ENCODE data around the gene SLC7A1. TPM values are rescaled to one million over a fixed set of nuclear protein-coding genes. Genes with fewer than 3 reads are reported as not detected.

The SLC7A1 gene
- total RNA-seq, 2 donors from 2014 or later, result 191 to 193 TPM

DNA sequence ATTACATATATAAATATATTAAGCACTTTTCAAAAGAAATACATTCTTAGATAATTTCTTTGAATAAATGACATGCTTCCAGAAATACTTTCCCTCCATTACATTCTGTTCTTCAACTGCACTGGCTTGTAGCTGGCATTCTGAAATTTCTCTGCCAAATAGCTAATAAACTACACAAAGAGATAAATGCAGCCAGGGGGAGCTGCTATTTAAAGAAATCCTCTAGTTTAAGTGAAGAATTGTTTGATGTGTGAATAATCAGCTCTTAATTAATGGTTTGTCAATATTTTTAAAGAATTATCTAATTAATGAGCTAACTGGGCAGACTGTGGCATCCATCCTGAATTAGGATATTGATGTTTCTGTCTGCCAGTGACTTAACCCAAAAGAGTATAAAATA is 30.7 kb downstream of the SLC7A1 start:
- H3K27ac Mint-ChIP-seq, result no peak overlapping the region
- DNase-seq (no peak), ATAC-seq (replicated peaks in 1 of 2) (no peak)
- peaks cover 55% of the 10 kb centered on the region for H3K4me1 Mint-ChIP-seq (ENCODE audit: low read depth)
- H3K4me3 Mint-ChIP-seq, result no peak overlapping the region
- no peaks in the 10 kb centered on the region for H3K27me3 Mint-ChIP-seq (ENCODE audit: low read depth)
- H3K9me3 Mint-ChIP-seq, result no peaks in the 10 kb centered on the region
- H3K36me3 Mint-ChIP-seq (ENCODE audit: insufficient read depth in 2 of 2), result peaks cover 0 to 4% of the 10 kb centered on the region in 2 donors

DNA sequence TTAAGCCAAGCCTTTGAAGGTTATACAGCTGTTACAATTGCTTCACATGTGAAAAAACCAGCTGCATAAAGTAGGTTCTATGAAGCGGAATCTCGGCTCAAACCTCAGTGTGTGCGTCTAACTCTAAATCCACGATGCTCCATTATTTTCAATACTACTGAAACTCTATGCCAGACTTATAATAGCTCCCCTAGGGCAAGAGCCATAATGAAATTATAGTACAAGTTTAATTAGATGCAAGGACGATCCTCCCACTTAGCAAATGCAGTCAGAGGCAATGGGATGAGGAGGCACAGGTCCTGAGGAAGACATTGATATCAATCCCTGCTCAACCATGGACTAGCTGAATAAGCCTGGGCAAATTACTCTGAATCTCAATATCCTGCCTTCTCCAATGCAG is 31.1 kb downstream of the SLC7A1 start:
- Mint-ChIP-seq H3K36me3 (ENCODE audit: insufficient read depth in 2 of 2) (peaks cover 0 to 6% of the 10 kb centered on the region in 2 donors), H3K9me3 (no peaks in the 10 kb centered on the region), H3K27me3 (ENCODE audit: low read depth) (no peaks in the 10 kb centered on the region), H3K4me3 (no peak overlapping the region), H3K4me1 (ENCODE audit: low read depth) (peaks cover 51% of the 10 kb centered on the region), H3K27ac (no peak overlapping the region)
- ATAC-seq (replicated peaks in 1 of 2) (no peak), DNase-seq (no peak)

DNA sequence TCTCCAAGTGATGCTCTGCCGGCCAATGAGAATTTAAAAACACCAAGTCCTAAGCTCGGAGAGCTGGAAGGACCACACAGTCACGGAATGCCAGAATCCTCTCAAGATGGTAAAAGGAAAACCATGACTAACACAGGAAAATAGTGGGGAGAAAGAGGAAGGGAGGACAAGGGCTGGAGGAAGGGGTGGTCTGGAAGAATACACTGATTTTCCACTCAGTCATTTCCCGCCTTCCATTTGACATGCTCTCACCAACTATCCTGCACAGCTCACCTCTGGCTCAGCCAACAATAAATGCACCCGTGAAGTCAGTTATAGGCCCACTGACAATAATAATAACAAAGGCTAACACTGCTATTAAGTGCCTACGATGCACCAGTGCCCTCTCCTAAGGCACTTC is 31.5 kb downstream of the SLC7A1 start:
- no peaks in the 10 kb centered on the region for H3K27me3 Mint-ChIP-seq (ENCODE audit: low read depth)
- DNase-seq, result no peak
- H3K36me3 Mint-ChIP-seq (ENCODE audit: insufficient read depth in 2 of 2), result peaks cover 0 to 6% of the 10 kb centered on the region in 2 donors
- H3K4me1 Mint-ChIP-seq (ENCODE audit: low read depth), result peaks cover 51% of the 10 kb centered on the region
- no peak for ATAC-seq (replicated peaks in 1 of 2)
- no peaks in the 10 kb centered on the region for H3K9me3 Mint-ChIP-seq
- no peak overlapping the region for H3K27ac Mint-ChIP-seq
- H3K4me3 Mint-ChIP-seq, result no peak overlapping the region

DNA sequence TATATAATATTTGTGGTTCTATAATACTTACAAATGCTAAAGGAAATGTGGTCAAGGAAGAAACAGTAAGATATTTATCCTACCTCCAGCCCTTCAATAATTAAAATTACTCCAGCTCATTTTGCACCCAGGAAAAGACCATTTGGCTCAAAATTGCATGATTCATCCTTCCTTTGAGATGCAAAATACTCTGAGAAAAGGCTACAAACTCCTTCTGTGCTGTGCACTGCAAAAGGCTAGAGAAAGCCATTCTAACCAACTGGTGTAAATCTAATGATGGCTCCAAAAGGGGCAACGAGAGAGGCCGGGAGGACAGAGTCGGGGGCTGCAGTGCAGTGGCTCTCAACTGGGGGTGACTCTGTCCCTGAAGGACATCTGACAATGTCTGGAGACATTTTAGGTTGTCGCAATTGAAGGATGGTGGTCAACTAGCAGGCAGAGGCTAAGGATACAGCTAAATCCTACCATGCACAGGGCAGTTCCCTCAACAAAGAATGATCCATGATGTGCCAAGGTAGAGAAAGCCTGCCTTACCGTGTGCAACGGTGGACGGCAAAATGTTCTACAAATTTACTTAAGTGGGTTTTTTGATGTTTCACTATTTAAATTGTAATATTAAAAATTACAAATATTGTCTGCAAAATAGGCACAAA is 32.6 kb downstream of the SLC7A1 start:
- Mint-ChIP-seq H3K36me3 (ENCODE audit: insufficient read depth in 2 of 2) (peaks cover 0 to 3% of the 10 kb centered on the region in 2 donors), H3K27ac (no peak overlapping the region), H3K27me3 (ENCODE audit: low read depth) (no peaks in the 10 kb centered on the region), H3K4me3 (no peak overlapping the region), H3K9me3 (no peaks in the 10 kb centered on the region), H3K4me1 (ENCODE audit: low read depth) (peaks cover 42% of the 10 kb centered on the region)
- no peak for DNase-seq
- no peak for ATAC-seq (replicated peaks in 1 of 2)

DNA sequence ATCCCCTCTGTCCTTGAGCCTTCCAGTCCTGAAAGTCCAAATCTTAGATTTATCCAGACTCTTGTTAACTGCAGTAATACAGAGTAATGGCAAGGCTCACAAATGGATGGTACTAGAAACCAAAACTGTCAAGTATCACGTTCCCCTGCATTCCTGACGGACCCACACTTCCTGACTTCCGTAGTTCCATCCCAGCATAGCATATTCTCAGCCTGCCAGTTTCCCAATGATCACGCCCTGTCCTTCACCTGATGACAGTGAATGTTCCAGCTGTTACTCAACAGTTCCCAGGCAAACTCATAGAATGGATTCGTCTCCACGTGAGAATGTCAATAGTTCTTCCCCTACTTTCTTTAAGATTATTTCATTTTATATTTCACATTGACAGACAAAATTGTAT is 33.6 kb downstream of the SLC7A1 start:
- no peak overlapping the region for H3K27ac Mint-ChIP-seq

DNA sequence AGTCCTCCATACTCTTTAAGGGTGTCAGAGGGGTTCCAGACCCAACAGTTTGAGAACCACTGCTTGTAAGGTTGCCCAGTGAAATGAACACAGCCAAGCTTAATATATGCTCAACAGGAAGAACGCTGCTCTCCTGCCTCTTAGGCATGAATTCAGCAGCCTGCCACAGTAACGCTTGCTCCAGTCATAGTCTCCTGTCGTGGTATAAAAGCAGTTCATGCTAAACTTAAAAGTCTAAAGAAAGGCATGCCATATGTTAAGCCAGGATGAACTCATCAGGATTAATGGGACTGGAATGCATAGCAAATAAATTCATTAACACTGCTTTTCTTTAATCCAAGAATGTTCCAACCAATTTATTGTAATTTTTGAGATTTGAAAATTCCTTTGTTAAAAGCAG is 38.7 kb downstream of the SLC7A1 start:
- Mint-ChIP-seq H3K4me1 (ENCODE audit: low read depth) (peaks cover 3% of the 10 kb centered on the region), H3K27me3 (ENCODE audit: low read depth) (no peaks in the 10 kb centered on the region), H3K36me3 (ENCODE audit: insufficient read depth in 2 of 2) (peaks cover 7 to 26% of the 10 kb centered on the region in 2 donors), H3K27ac (no peak overlapping the region), H3K9me3 (no peaks in the 10 kb centered on the region), H3K4me3 (no peak overlapping the region)
- DNase-seq (no peak), ATAC-seq (replicated peaks in 1 of 2) (no peak)

More for the DNA sequence above, 33.6 kb downstream of the SLC7A1 start:
- no peaks in the 10 kb centered on the region for H3K27me3 Mint-ChIP-seq (ENCODE audit: low read depth)
- peaks cover 41% of the 10 kb centered on the region for H3K4me1 Mint-ChIP-seq (ENCODE audit: low read depth)
- no peak for ATAC-seq (replicated peaks in 1 of 2)
- peaks cover 0 to 7% of the 10 kb centered on the region in 2 donors for H3K36me3 Mint-ChIP-seq (ENCODE audit: insufficient read depth in 2 of 2)
- DNase-seq, result no peak
- H3K9me3 Mint-ChIP-seq, result no peaks in the 10 kb centered on the region
- no peak overlapping the region for H3K4me3 Mint-ChIP-seq

DNA sequence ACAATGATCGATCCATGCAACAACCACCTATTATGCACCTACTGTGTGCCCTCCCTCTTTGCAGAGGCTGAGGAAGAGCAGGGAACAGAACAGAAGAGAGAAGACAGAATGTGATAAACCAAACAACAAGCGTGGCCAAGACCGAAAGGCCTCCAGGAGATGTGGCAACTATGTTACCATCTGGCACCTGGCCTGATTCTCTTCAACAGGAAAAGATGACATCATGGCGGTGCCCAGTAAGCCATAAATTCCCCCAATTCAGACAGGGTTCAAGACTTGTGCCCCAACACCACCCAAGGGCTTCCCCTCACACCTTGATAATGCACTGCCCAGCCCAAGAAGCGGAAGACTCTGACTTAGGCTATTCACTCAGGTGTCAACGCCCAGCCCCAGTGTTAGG is 44.3 kb downstream of the SLC7A1 start:
- Mint-ChIP-seq H3K36me3 (ENCODE audit: insufficient read depth in 2 of 2) (peaks cover 15 to 39% of the 10 kb centered on the region in 2 donors), H3K4me1 (ENCODE audit: low read depth) (peaks cover 11% of the 10 kb centered on the region), H3K27ac (peak overlapping the region; percentile 11)

DNA sequence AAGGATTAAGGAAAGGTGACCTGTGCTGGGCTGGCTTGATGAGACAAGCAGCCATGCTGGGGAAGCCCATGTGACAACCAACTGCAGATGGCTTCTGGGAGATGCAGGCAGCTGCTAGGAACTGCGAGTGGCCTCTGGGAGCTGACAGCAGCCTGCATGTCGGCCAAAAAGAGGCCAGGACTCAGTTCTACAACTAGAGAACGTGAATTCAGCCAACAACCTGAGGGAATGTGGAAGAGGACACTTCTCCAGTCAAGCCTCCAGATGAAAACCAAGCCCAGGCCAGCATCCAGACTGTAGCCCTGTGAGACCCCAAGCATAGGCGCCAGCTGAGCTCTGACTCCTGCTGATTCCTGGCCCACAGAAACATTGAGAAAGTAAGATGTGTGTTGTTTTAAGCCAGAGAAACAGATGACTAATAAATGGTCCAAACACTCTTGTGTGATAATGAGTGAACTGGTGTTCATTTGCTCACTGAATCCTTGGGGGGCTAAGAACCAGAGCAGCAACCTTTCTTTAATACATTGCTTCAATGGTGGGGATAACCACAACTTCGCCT is 45.0 kb downstream of the SLC7A1 start:
- H3K36me3 Mint-ChIP-seq (ENCODE audit: insufficient read depth in 2 of 2), result peaks cover 15 to 44% of the 10 kb centered on the region in 2 donors
- H3K4me1 Mint-ChIP-seq (ENCODE audit: low read depth), result peaks cover 18% of the 10 kb centered on the region
- DNase-seq (no peak), ATAC-seq (replicated peaks in 1 of 2) (no peak)
- no peaks in the 10 kb centered on the region for H3K9me3 Mint-ChIP-seq
- H3K4me3 Mint-ChIP-seq, result no peak overlapping the region
- peak overlapping the region; percentile 11 for H3K27ac Mint-ChIP-seq
- no peaks in the 10 kb centered on the region for H3K27me3 Mint-ChIP-seq (ENCODE audit: low read depth)

More for the DNA sequence above, 44.3 kb downstream of the SLC7A1 start:
- no peak for ATAC-seq (replicated peaks in 1 of 2)
- Mint-ChIP-seq H3K4me3 (no peak overlapping the region), H3K27me3 (ENCODE audit: low read depth) (no peaks in the 10 kb centered on the region), H3K9me3 (no peaks in the 10 kb centered on the region)
- no peak for DNase-seq

DNA sequence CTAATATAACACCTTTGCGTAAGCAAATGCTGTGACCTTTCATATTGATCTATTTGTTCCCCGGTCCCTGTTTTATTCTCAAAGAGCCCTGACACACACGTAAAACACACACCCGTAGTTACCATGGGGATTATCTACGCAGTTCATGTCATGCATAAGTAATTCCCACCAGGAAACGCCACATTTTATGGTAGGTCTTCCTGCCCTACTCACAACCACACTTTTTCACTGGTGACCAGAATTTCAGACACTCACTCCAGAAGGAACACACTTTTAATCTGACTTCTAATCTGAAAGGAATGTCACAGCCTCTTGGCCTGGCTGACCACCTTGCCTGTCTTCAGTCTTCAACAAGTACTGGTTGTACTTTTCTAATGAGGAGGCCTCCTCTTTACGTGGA is 46.8 kb downstream of the SLC7A1 start:
- no peak overlapping the region for H3K4me3 Mint-ChIP-seq
- no peaks in the 10 kb centered on the region for H3K9me3 Mint-ChIP-seq
- peaks cover 36% of the 10 kb centered on the region for H3K4me1 Mint-ChIP-seq (ENCODE audit: low read depth)
- H3K27ac Mint-ChIP-seq, result no peak overlapping the region
- ATAC-seq (replicated peaks in 1 of 2), result no peak
- H3K36me3 Mint-ChIP-seq (ENCODE audit: insufficient read depth in 2 of 2), result peaks cover 13 to 39% of the 10 kb centered on the region in 2 donors
- DNase-seq, result no peak
- no peaks in the 10 kb centered on the region for H3K27me3 Mint-ChIP-seq (ENCODE audit: low read depth)

DNA sequence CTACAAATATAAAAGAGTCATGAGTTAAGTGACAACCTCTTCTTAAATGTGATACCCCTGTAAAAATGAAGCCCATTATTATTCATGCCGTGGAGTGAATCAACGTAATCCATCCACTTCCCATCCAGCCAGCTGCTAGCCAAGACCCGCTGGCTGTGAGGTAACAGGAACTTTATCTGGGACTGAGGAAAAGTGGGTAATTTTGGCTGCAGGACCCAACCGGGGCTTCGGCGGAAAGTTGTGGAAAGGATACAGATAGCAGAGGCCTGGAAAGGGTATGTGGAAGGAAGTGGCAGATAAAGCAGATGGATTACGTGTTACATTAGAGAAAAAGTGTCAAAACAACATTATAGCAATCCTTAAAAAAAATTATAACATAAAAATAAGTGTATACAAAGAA is 48.3 kb downstream of the SLC7A1 start:
- Mint-ChIP-seq H3K27ac (no peak overlapping the region), H3K36me3 (ENCODE audit: insufficient read depth in 2 of 2) (peaks cover 11 to 29% of the 10 kb centered on the region in 2 donors), H3K4me1 (ENCODE audit: low read depth) (peaks cover 52% of the 10 kb centered on the region), H3K27me3 (ENCODE audit: low read depth) (no peaks in the 10 kb centered on the region), H3K9me3 (no peaks in the 10 kb centered on the region), H3K4me3 (no peak overlapping the region)
- ATAC-seq (replicated peaks in 1 of 2), result no peak
- DNase-seq, result no peak

DNA sequence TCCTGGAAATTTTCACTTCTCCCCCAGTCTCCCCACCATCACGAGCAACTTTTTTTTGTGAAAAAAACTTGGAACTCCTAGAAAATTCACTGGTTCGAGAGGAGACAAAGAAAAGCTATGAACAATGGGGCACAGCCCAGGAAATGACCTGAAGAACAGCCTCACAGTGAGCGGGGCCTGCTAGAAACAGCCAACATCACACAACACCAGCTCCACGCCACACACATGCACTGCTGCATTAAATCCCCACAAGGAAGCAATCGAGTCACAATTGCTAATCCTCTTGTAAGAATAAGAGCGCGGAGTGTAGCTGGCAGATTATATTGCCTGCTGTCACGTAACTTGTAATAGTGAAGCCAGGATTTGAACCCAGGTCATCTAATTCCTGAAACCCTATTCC is 48.8 kb downstream of the SLC7A1 start:
- Mint-ChIP-seq H3K36me3 (ENCODE audit: insufficient read depth in 2 of 2) (peaks cover 7 to 27% of the 10 kb centered on the region in 2 donors), H3K9me3 (no peaks in the 10 kb centered on the region), H3K27me3 (ENCODE audit: low read depth) (no peaks in the 10 kb centered on the region), H3K4me1 (ENCODE audit: low read depth) (peaks cover 55% of the 10 kb centered on the region), H3K4me3 (no peak overlapping the region), H3K27ac (no peak overlapping the region)
- no peak for ATAC-seq (replicated peaks in 1 of 2)
- DNase-seq, result no peak

DNA sequence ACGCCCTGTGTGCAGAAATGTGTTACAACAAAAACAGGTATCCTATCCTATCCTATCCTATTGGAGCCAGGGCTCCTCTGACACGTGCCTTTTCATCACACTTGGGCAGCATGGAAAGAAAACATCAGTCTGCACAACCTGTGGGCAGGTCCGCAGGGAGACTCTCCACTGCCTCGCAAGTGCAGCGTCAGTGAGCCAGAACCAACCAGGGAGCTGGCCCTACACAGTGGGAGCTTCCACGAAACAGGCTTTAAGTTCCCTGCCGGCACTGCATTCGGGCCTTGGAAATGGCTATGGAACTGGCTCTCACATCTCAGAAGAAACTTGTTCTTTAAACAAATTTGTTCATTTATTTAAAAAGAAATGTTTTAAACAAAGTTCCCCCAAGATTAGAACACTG is 49.5 kb downstream of the SLC7A1 start:
- no peak for ATAC-seq (replicated peaks in 1 of 2)
- H3K4me3 Mint-ChIP-seq, result no peak overlapping the region
- DNase-seq, result no peak
- H3K9me3 Mint-ChIP-seq, result no peaks in the 10 kb centered on the region
- H3K27ac Mint-ChIP-seq, result no peak overlapping the region
- peaks cover 7 to 28% of the 10 kb centered on the region in 2 donors for H3K36me3 Mint-ChIP-seq (ENCODE audit: insufficient read depth in 2 of 2)
- peaks cover 58% of the 10 kb centered on the region for H3K4me1 Mint-ChIP-seq (ENCODE audit: low read depth)
- no peaks in the 10 kb centered on the region for H3K27me3 Mint-ChIP-seq (ENCODE audit: low read depth)

DNA sequence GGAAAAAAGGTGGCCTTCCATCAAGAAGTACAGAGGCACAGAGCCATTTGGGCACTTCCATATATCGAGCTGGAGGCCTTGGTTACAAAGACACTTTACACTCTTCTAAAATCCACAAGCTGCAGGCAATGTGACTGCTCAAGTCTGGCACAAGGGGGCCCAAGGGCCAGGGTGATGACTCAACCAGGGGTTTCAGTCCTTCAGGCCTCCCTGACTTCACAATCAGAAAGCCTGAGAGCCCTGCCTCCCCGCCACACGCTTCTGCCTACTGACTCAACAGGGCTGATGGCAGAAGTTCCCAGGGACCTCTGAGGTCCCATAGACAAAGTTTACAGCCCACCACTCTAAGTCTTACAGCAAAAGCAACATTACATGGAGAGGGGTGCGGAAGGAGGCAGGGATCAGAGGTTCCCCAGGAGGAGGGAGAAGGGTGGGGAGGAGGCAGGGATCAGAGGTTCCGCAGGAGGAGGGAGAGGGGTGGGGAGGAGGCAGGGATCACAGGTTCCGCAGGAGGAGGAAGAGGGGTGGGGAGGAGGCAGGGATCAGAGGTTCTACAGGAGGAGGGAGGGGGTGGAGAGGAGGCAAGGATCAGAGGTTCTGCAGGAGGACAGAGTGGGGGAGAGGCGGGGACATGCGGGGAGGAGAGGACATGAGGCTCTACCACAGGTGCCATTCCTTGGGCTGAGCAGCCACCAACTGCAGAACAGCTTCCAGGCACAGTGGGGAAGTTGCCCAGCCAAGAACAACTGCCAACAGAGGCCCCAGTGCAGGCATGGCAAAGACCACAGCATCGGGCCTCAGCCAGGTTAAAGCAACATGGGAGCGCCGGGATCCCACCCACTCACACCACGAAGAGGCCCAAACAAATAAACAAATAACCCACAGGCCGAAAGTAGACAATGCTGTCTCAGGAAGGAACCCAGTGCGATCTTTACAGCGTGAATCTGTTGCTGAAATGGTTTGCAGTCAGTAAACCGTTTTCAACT is 52.0 kb downstream of the SLC7A1 start:
- DNase-seq, result peak; percentile 67 to 71
- no peaks in the 10 kb centered on the region for H3K27me3 Mint-ChIP-seq (ENCODE audit: low read depth)
- no peaks in the 10 kb centered on the region for H3K9me3 Mint-ChIP-seq
- peaks cover 60% of the 10 kb centered on the region for H3K4me1 Mint-ChIP-seq (ENCODE audit: low read depth)
- H3K4me3 Mint-ChIP-seq, result peak overlapping the region; percentile 56 to 71
- peak; percentile 97 to 98 for ATAC-seq (replicated peaks in 1 of 2)
- peaks cover 6 to 16% of the 10 kb centered on the region in 2 donors for H3K36me3 Mint-ChIP-seq (ENCODE audit: insufficient read depth in 2 of 2)
- H3K27ac Mint-ChIP-seq, result peak overlapping the region; percentile 77
